Neural crest cell (in vitro differentiated cells): ENCODE measurements around the gene SMIM35. TPM values are rescaled to one million over a fixed set of nuclear protein-coding genes. Genes with fewer than 3 reads are reported as not detected.

Experiments used
- DNase-seq: peaks from one replicate; pipeline ENCODE4 v3.0.0; 2021; ENCODE audit warnings: low read depth, mixed read lengths, low spot score
- H3K27ac Mint-ChIP-seq: one replicate; pipeline ENCODE4 v1.8.0; 2021; ENCODE audit warnings: mild to moderate bottlenecking, mixed read lengths; ENCODE audit not compliant: unreplicated experiment
- H3K27me3 Mint-ChIP-seq: 2 replicates; pipeline ENCODE4 v1.8.0; 2021; ENCODE audit warnings: low read depth, mild to moderate bottlenecking, mixed read lengths
- H3K36me3 Mint-ChIP-seq: 2 replicates; pipeline ENCODE4 v1.8.0; 2021; ENCODE audit warnings: low read depth, mild to moderate bottlenecking, mixed read lengths
- H3K4me1 Mint-ChIP-seq: 2 replicates; pipeline ENCODE4 v1.8.0; 2021; ENCODE audit warnings: mixed read lengths
- H3K4me3 Mint-ChIP-seq: one replicate; pipeline ENCODE4 v1.8.0; 2021; ENCODE audit warnings: mild to moderate bottlenecking, mixed read lengths
- H3K9me3 Mint-ChIP-seq: 2 replicates; pipeline ENCODE4 v1.8.0; 2021; ENCODE audit warnings: mixed read lengths
- CTCF ChIP-seq: fragments of 200-600 bp; sonication (generic); conservative IDR thresholded peaks from 2 replicates; pipeline ENCODE4 v1.5.0; 2021; ENCODE audit warnings: antibody characterized with exemption, mild to moderate bottlenecking
- total RNA-seq: library from RNA; stranded (reverse); gene quantifications from 2 replicates; pipeline ENCODE4 v1.2.1, GENCODE V29; 2021

SMIM35 gene
- total RNA-seq, 1 donor from 2014 or later: not detected

- Mint-ChIP-seq H3K27ac (no peak overlapping the region), H3K27me3 (no peaks in the 10 kb centered on the region), H3K36me3 (no peaks in the 10 kb centered on the region), H3K9me3 (no peaks in the 10 kb centered on the region), H3K4me1 (peaks cover 6% of the 10 kb centered on the region), H3K4me3 (no peak overlapping the region)
- TF ChIP-seq CTCF: no peak
- no peak for DNase-seq
These were observed 20.1 kb upstream of the SMIM35 start for GRCh38 chr11:118106789-118107335.

- Mint-ChIP-seq H3K9me3 (no peaks in the 10 kb centered on the region), H3K4me3 (no peak overlapping the region), H3K27ac (no peak overlapping the region), H3K27me3 (no peaks in the 10 kb centered on the region), H3K36me3 (no peaks in the 10 kb centered on the region), H3K4me1 (peaks cover 10% of the 10 kb centered on the region)
- DNase-seq: no peak
- no peak for TF ChIP-seq CTCF
These were observed 19.0 kb upstream of the SMIM35 start for GRCh38 chr11:118105657-118106305.

- H3K9me3 Mint-ChIP-seq: no peaks in the 10 kb centered on the region
- no peaks in the 10 kb centered on the region for H3K27me3 Mint-ChIP-seq
- no peak overlapping the region for H3K4me3 Mint-ChIP-seq
- H3K36me3 Mint-ChIP-seq: no peaks in the 10 kb centered on the region
- H3K27ac Mint-ChIP-seq: no peak overlapping the region
- no peak for DNase-seq
- TF ChIP-seq CTCF: no peak
- H3K4me1 Mint-ChIP-seq: peaks cover 16% of the 10 kb centered on the region
These were observed 17.7 kb upstream of the SMIM35 start for GRCh38 chr11:118104491-118104890.

GRCh38 chr11:118102721-118103261 is 16.0 kb upstream of the SMIM35 start:
- Mint-ChIP-seq H3K36me3 (no peaks in the 10 kb centered on the region), H3K4me1 (peaks cover 30% of the 10 kb centered on the region), H3K27me3 (no peaks in the 10 kb centered on the region), H3K9me3 (no peaks in the 10 kb centered on the region), H3K4me3 (no peak overlapping the region), H3K27ac (no peak overlapping the region)
- TF ChIP-seq CTCF: no peak
- no peak for DNase-seq

- Mint-ChIP-seq H3K27ac (no peak overlapping the region), H3K9me3 (no peaks in the 10 kb centered on the region), H3K4me1 (peaks cover 30% of the 10 kb centered on the region), H3K36me3 (no peaks in the 10 kb centered on the region), H3K27me3 (no peaks in the 10 kb centered on the region), H3K4me3 (no peak overlapping the region)
- DNase-seq: no peak
- TF ChIP-seq CTCF: no peak
These were observed 14.0 kb upstream of the SMIM35 start for GRCh38 chr11:118100691-118101232.
